Mesodermal cell (in vitro differentiated cells): ENCODE data around the gene RIN1. TPM values are rescaled to one million over a fixed set of nuclear protein-coding genes. Genes with fewer than 3 reads are reported as not detected.
"Not testable (repeated sequence)": the region's sequence is repeated elsewhere in the genome, so short reads cannot be mapped to it uniquely, and the experiment has no call there.

Experiments
- H3K27ac ChIP-seq: 2 replicates; pipeline ENCODE4 v1.7.0; 2013; ENCODE audit warnings: mild to moderate bottlenecking, low read depth, low read length, moderate library complexity; ENCODE audit not compliant: severe bottlenecking
- H3K36me3 ChIP-seq: 2 replicates; pipeline ENCODE4 v1.7.1; 2013; ENCODE audit warnings: mild to moderate bottlenecking, low read length, moderate library complexity; ENCODE audit not compliant: control insufficient read depth, insufficient read depth
- H3K4me1 ChIP-seq: one replicate; pipeline ENCODE4 v1.7.1; 2013; ENCODE audit warnings: mild to moderate bottlenecking, low read length; ENCODE audit not compliant: insufficient read depth, control insufficient read depth, poor library complexity, severe bottlenecking
- H3K4me3 ChIP-seq: 2 replicates; pipeline ENCODE4 v1.7.0; 2013; ENCODE audit warnings: low read length, control low read depth, mild to moderate bottlenecking; ENCODE audit not compliant: insufficient read depth, poor library complexity, severe bottlenecking; ENCODE audit errors: extremely low read depth
- H3K9me3 ChIP-seq: 2 replicates; pipeline ENCODE4 v1.7.1; 2013; ENCODE audit warnings: mild to moderate bottlenecking, low read length, moderate library complexity; ENCODE audit not compliant: control insufficient read depth
- WGBS, 2 experiments: methylation state at CpG; one replicate each; pipeline ENCODE4 v1.1.5; 2013; ENCODE audit warnings: missing lambda C conversion rate in 2 of 2; ENCODE audit not compliant: insufficient coverage in 2 of 2; 5-methylcytosine and 5-hydroxymethylcytosine counted together
- polyA plus RNA-seq, 2 experiments: library from polyadenylated mRNA; stranded (reverse); fragments of 50-300 nt; gene quantifications; one replicate each; pipeline ENCODE4 v1.2.3, GENCODE V29; 2013

Gene RIN1
- 11.6 TPM for polyA plus RNA-seq (2013, experiment 1 of 2)
- 8.9 TPM for polyA plus RNA-seq (2013, experiment 2 of 2)

- H3K4me3 ChIP-seq: peak within 1 kb of the TSS; percentile 67
- peak within 1 kb of the TSS; percentile 92 for H3K27ac ChIP-seq
- peaks cover 27% of the 10 kb centered on the region for H3K4me1 ChIP-seq
- H3K36me3 ChIP-seq: peaks cover 69% of the 10 kb centered on the region
- H3K9me3 ChIP-seq: no peaks in the 10 kb centered on the region
- WGBS, 2 experiments: 13 to 14% methylated on average over 21 to 22 of the region's 22 CpGs
Observed at GRCh38 chr11:66336234-66337102, at the start of gene RIN1. Gene RIN1, minus strand, starts transcription at chr11:66336434. Its CDS starts 32 bp downstream, at chr11:66336402.

- H3K27ac ChIP-seq, H3K9me3 ChIP-seq, H3K36me3 ChIP-seq, H3K4me1 ChIP-seq, H3K4me3 ChIP-seq: not testable (repeated sequence)
- 94 to 95% methylated on average over 9 to 13 of the region's 13 CpGs for WGBS, 2 experiments
Observed at GRCh38 chr11:66384316-66384715, 48.1 kb upstream of the RIN1 start.

GRCh38 chr11:66380264-66380663 is 44.0 kb upstream of the RIN1 start:
- H3K4me1 ChIP-seq, H3K4me3 ChIP-seq, H3K27ac ChIP-seq, H3K9me3 ChIP-seq, H3K36me3 ChIP-seq: not testable (repeated sequence)
- WGBS, 2 experiments: 56 to 61% methylated on average over 5 of the region's 7 CpGs

DNA sequence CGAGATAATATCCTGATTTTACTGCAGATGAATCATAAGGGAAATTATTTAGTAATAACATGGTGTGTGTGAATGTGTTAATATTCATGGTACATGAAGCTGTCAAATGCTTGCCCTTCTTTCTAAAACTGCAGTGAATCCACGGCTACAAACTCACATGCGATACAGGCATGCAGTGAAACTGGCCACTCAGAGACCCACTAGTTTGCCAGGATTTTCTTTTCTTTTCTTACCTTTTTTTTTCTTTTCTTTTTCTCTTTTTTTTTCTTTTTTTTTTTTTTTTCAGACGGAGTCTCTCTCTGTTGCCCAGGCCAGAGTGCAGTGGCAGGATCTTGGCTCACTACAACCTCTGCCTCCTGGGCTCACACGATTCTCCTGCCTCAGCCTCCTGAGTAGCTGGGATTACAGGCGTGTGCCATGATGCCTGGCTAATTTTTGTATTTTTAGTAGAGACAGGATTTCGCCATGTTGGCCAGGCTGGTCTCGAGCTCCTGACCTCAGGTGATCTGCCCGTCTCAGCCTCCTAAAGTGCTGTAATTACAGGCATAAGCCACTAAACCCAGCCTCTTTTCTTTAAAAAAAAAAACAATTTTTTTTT is 37.6 kb upstream of the RIN1 start:
- H3K36me3 ChIP-seq: peaks cover 10% of the 10 kb centered on the region
- peaks cover 20% of the 10 kb centered on the region for H3K4me1 ChIP-seq
- H3K27ac ChIP-seq, H3K4me3 ChIP-seq, H3K9me3 ChIP-seq: not testable (repeated sequence)
- 90 to 93% methylated on average over 6 to 7 of the region's 9 CpGs for WGBS, 2 experiments

GRCh38 chr11:66373265-66373664 is 37.0 kb upstream of the RIN1 start:
- Histone ChIP-seq H3K36me3 (peaks cover 16% of the 10 kb centered on the region), H3K4me3 (no peak overlapping the region), H3K9me3 (no peaks in the 10 kb centered on the region), H3K27ac (no peak overlapping the region), H3K4me1 (peaks cover 20% of the 10 kb centered on the region)
- WGBS, 2 experiments: 90 to 94% methylated on average over 2 of the region's 5 CpGs

- Histone ChIP-seq H3K4me1 (peaks cover 20% of the 10 kb centered on the region), H3K36me3 (peaks cover 30% of the 10 kb centered on the region), H3K4me3 (peak within 1 kb of the TSS; percentile 82), H3K27ac (peak within 1 kb of the TSS; percentile 80), H3K9me3 (no peaks in the 10 kb centered on the region)
- WGBS, 2 experiments: 0 to 1% methylated on average over 37 to 49 of the region's 72 CpGs
Observed at GRCh38 chr11:66371627-66372415, 35.6 kb upstream of the RIN1 start, which contains the start of gene SLC29A2. Gene SLC29A2, minus strand, starts transcription at chr11:66371760. Its CDS starts 169 bp downstream, at chr11:66371591.

GRCh38 chr11:66369073-66369894 is 33.0 kb upstream of the RIN1 start:
- H3K36me3 ChIP-seq: peaks cover 55% of the 10 kb centered on the region
- WGBS, 2 experiments: 96 to 98% methylated on average over 19 to 24 of the region's 25 CpGs
- H3K4me1 ChIP-seq: peaks cover 20% of the 10 kb centered on the region
- H3K9me3 ChIP-seq: no peaks in the 10 kb centered on the region
- H3K27ac ChIP-seq: no peak overlapping the region
- H3K4me3 ChIP-seq: peak overlapping the region; percentile 82

- no peaks in the 10 kb centered on the region for H3K9me3 ChIP-seq
- no peak overlapping the region for H3K27ac ChIP-seq
- H3K4me3 ChIP-seq: no peak overlapping the region
- peaks cover 16% of the 10 kb centered on the region for H3K4me1 ChIP-seq
- H3K36me3 ChIP-seq: peaks cover 61% of the 10 kb centered on the region
- WGBS, 2 experiments: 96 to 98% methylated on average over 6 of the region's 6 CpGs
Observed at GRCh38 chr11:66368484-66368883, 32.2 kb upstream of the RIN1 start.

DNA sequence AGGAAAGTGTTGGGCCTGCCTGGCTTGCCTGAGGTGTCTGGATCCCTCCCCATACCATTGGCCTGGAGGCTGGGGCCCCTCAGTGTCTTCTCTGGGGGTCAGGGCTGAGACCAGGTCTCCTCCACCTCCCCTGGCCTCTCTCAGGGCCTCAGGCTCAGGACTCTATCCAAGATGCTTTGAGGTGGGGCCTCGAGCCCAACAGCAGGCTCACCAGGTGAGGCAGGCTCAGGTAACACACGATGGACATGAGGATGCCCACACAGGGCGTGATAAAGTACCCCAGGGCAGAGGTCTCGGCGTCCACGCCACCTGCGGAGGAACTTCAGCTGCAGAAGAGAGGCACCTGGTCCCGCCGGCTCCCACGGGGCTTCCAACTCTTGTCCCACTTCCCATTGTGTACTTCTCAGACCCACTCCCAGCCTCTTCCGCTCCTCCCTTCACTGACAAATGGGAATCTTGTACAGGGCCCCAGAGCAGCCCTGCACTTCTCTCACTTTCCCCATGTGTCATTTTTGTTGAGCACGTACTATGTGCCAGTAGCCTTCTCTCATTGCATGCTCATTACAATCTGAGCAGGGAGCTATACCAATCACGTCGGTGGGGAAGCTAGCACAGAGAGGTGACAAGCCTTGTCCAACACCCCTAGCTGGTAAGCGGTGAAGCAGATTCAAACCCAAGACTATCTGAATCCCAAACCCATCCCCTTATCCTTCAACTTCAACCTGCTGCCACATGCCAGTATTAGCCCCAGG is 31.5 kb upstream of the RIN1 start:
- peaks cover 9% of the 10 kb centered on the region for H3K4me1 ChIP-seq
- peaks cover 69% of the 10 kb centered on the region for H3K36me3 ChIP-seq
- 97 to 98% methylated on average over 15 of the region's 15 CpGs for WGBS, 2 experiments

More for the DNA sequence above, 31.5 kb upstream of the RIN1 start:
- Histone ChIP-seq H3K9me3 (no peaks in the 10 kb centered on the region), H3K4me3 (no peak overlapping the region), H3K27ac (no peak overlapping the region)
